KBM-7 (cell line): ENCODE measurements around the gene SLC34A3.
A peak's percentile ranks its signal among the peaks of the same experiment; 100 is the strongest.

ENCODE experiments used
- DNase-seq: peaks from one replicate; pipeline ENCODE4 v3.0.0-alpha.2; 2015
- in situ Hi-C: fragments of 300-500 bp; cut with MboI; formaldehyde crosslinking; loops from 2 replicates; pipeline ENCODE4 v1.14.3; 2020; ENCODE audit warnings: low sequenced_read_pairs, low pct_unique_long_range_greater_than_20kb, mixed read lengths

Gene SLC34A3

DNA sequence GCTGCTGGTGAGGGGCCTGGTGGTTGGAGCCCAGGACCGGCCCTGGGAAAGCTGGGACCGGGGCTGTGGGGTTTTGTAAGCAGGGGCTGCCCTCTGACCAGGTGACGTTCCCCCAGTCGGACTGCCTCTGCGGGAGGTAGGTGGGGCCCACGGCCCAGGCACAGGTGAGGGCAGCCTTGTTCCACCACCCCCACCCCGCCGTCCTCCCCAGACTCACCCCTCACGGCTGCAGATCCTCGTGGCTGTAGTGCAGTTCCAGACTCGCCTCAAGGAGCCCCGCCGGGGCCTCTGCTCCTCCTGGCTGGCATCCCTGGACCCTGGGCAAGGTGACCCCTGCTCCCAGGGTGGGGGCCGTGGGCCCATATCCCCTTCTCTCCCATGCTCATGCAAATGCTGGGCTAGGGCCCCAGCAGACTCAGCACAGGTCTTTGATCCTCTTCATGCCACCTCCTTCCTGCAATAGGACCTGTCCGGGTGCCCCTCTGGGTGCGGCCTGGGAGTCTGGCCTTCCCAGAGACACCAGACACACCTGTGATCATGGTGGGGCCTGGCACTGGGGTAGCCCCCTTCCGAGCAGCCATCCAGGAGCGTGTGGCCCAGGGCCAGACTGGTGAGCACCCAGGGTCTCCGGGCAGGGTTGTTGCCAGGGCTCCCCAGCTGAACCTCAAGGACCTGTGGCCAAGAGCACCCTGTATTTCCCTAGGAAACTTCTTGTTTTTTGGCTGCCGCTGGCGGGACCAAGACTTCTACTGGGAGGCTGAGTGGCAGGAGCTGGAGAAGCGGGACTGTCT, 15.3 kb upstream of the SLC34A3 start:
- in situ Hi-C loops, result no loop called here
- no peak for DNase-seq

- in situ Hi-C loops, result no loop called here
- no peak for DNase-seq
These were observed 14.3 kb upstream of the SLC34A3 start for GRCh38 chr9:137216188-137216965.

- in situ Hi-C loops, result no loop called here
- DNase-seq, result no peak
These were observed 13.2 kb upstream of the SLC34A3 start for GRCh38 chr9:137217276-137218211.

GRCh38 chr9:137218212-137218753, 12.4 kb upstream of the SLC34A3 start:
- in situ Hi-C loops, result no loop called here
- DNase-seq, result no peak

- in situ Hi-C loops, result no loop called here
- DNase-seq, result no peak
These were observed 11.9 kb upstream of the SLC34A3 start for GRCh38 chr9:137218754-137219271.

DNA sequence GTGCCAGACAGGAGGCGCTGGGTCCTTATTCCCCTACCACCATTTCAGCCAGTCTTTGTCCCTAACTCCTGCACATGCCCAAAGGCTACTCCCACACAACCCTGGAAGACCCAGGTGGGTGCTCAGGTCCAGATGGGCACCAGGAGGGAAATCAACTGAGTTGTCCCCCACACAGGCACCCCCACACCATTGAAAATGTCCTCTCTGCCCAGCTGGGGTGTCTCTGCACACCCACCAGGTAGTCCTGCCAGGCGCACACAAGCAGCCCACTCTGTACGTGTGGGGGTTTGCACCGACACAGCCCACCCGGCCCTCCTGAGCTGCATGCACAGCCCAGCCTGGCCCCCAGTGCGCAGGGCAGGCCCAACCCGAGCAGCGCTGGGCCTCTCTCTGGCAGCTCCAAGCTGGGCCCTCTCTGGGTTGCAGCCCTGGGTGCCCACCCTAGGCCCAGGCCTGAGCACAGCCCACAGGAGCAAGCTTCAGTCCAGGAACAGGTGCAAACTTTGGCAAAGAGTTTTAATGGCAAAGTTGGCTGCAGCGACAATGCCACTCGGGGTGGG, 10.9 kb upstream of the SLC34A3 start:
- in situ Hi-C loops, result no loop called here
- DNase-seq, result no peak

DNA sequence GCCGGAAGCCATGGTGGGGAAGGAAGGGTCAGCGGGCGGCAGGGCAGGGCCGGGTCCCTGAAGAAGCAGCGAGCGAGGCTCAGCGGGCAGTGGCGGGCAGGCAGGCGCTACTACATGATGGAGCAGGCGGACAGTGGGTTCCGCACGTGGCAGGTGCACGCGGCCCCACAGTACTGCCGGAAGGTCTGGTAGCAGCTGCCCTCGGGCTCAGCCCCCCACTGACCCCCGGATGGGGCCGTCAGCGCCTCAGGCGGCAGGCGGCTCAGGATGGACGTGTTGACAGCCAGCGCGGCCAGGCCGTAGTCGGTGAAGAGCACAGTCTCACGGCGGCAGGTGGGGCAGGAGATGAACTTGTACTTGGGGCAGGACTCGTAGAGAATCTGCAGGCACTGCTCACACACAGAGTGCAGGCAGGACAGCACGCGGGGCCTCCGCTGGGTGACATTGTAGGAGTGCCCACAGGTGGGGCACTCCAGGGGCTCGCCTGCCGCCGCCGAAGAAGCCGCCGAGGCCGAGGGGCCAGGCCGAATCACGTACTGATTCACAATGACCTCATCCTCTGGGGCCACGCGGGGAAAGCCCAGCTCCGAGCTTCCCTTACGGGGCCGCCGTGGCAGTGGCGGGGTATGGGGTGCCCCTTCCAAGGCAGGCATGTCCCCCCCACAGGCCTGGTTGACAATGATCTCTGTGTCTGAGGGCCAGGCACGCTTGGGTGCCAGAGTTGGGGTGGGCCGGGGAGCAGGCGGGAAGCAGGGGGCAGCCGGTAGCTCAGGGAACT, 10.2 kb upstream of the SLC34A3 start:
- in situ Hi-C loops, result no loop called here
- no peak for DNase-seq

- DNase-seq, result no peak
- in situ Hi-C loops, result no loop called here
These were observed 9.6 kb upstream of the SLC34A3 start for GRCh38 chr9:137221095-137221505.

DNA sequence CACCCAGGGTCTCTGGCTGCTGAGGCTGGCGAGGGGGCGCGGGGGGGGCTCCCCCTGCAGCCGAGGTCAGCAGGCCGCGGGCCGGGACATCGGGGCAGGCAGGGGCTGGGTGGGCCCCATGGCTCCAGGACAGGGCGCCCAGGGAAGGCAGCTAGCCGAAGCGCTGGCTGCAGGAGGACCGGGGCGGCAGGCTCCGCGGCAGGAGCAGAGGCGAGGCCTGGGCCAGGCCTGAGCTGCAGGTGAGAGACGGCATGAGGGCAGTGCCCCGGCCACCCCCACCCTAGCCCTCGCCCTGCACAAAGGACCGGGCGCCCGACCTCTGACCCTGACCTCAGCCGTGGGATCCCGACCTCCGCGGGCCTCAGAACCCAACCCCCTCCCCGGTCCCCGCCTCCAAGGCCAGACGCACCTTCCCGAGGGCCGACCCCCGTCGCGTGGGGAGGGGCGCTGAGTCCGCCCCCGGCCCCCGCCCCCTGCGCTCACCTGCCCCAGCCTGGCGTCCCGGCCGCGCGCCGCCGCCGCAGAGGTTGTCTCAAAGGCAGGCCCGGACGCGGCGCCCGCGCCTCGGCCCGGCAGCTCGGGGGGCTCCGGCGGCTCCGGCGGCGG, 9.1 kb upstream of the SLC34A3 start:
- in situ Hi-C loops, result no loop called here
- no peak for DNase-seq

GRCh38 chr9:137222190-137223077, 8.3 kb upstream of the SLC34A3 start, which contains the start of gene RNF208:
RNF208 (minus strand) TSS chr9:137222240; CDS start chr9:137221212, 1,028 bp downstream.
- no peak for DNase-seq
- in situ Hi-C loops, result no loop called here

DNA sequence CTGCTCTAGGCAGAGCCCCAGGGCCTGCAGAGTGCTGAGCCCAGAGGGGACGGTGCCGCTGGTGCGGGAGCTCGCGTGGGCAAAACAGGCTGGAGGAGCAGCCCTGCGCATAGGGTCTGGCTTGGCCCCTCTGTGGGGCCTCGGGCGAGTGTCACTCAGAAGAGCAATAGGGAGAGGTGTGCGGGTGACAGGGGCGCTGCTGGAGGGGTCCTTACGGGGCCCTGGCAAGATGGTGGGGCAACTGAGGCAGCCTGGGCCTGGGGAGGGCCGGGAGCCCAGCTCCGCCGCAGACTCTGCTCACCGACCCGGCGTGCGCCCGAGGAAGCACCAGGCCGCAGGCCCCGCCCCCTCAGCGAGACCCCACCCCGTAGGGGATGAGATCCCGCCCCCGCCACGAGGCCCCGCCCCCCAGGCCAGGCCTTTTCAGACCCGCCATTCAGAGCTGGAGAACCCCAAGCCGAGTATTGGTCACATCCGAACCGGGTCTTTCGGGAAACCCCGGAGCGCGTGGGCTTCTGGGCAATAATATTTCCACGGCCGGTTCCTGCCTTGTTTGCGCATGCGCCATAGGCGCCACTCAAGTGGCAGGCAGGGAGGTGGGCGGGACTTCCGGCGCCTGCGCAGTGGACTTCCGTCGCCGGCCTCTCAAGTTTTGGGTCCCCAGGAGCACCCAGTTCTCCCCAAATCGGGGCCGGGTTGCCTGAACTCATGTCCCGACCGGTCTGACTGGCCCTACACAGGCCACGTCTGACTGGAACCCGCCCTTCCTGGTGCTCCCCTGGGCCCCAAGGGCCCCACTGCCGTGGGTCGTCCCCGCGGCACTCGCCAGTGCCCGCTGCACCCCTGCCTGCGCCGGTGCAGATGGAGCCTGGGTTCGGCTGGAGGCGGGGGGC, 7.4 kb upstream of the SLC34A3 start:
- peak; percentile 96 for DNase-seq
- in situ Hi-C loops, result no loop called here

DNA sequence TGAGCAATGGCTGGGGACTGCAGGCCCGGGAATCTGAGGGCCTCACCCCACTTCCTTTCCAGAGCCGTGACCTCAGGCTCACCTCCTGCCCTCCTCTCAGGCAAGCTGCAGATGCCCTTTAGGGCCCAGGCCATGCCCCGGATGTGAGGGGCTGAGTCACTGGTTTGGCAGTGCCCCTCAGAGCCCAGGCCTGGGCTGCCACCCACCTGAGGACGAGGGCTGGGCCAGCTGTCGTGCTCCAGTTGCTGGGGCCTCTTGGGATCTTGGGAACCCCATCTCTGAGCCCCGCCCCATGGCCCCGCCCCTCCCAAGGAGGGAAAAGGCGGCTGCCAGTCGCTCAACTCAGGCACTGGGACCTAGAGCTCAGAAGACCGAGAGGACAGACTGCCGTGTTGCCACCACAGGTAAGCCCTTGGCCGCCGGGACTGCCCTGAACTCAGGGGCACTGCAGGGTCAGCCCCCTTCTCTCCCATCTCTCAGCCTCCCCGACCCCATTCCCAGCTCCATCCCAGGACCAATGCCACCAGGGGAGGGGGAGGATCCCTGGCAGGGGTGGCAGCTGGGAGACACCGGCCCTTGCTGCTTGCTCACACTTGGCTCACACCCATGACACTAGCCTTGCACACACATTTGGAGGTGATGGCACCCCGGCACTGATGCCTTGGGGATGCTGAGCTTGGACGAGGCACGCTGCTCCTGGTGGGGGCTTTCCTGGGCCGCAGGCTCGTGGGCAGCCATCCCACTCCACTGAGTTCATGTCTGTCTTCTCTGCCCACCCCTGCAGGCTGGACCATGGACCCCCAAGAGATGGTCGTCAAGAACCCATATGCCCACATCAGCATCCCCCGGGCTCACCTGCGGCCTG, 5.6 kb upstream of the SLC34A3 start, which contains the start of gene CYSRT1:
TSS of gene CYSRT1 (plus strand) at position 345 of the 865 bp plus-strand sequence. CDS start at position 793, 448 bp downstream.
- in situ Hi-C loops, result no loop called here
- DNase-seq, result no peak

DNA sequence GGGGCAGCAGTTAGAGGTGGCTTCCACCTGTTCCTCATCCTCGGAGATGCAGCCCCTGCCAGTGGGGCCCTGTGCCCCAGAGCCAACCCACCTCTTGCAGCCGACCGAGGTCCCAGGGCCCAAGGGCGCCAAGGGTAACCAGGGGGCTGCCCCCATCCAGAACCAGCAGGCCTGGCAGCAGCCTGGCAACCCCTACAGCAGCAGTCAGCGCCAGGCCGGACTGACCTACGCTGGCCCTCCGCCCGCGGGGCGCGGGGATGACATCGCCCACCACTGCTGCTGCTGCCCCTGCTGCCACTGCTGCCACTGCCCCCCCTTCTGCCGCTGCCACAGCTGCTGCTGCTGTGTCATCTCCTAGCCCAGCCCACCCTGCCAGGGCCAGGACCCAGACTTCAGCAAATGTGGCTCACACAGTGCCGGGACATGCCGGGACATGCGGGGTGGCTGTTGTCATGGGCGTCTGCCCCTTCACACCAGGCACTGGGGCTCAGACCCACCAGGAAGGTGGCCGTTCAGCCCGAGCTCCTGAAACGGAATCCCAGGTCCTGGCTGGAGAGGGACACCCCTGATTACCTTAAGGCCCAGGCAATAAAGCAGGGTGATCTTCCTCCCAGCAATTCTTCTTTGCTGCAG, 4.9 kb upstream of the SLC34A3 start:
- no peak for DNase-seq
- in situ Hi-C loops, result no loop called here

DNA sequence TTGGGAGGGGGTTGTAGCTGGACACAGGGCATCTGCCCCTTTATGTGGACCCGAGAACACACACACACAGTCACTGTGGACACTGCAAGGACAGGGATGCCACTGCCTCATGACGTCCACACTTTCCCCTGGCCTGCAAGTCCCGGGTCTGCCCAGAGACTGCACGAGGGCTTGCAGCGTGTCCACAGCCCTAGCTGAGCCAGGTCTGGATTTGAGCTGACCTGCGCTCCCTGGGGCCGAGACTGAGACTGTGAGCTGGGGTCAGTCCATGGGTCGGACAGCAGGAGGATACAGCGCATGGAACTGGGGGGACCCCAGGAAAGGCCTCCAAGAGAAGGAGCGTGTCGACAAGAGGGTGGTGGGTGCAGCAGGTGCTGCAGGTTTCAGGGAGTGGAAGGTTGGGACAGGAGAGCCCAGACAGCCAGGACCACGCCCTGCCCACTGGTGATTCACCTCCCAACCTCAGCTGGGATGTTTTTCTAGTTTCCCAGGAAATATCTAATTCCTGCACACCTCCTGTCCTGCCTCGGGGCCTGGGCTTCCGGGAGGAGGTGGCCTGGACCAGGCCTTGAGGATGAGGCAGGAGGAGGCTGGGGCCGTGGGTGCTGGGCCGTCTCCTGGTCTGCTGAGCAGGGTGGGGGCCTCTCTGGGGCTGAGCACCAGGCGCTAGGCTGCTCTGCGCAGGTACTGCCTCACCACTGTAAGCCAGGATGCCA, 4.2 kb upstream of the SLC34A3 start:
- in situ Hi-C loops, result no loop called here
- DNase-seq, result no peak
